ENCODE results near the gene ATG9B. TPM values are rescaled to one million over a fixed set of nuclear protein-coding genes. Genes with fewer than 3 reads are reported as not detected.

ATG9B gene
- total RNA-seq, 3 donors from 2014 or later (not counting 1 experiment from before 2014, with no cell fraction given): 4.4 to 4.6 (median 4.5) TPM

DNA sequence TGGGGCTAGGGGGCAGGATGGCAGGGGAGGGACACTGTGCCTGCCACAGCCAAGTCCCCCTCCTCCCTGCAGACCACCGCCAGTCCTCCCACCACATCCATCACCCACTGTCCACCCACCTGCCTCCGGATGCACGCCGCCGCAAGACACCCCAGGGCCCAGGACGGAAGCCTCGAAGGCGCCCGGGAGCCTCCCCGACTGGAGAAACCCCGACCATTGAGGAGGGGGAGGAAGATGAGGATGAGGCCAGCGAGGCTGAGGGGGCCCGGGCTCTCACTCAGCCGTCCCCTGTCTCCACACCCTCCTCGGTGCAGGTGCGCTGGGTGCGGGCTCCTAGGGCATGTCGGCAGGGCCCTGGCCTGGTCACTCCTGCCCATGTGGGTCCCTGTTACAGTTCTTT, 40.2 kb upstream of the ATG9B start:
- no peak for ATAC-seq
- Mint-ChIP-seq H3K27me3 (ENCODE audit: low read depth in 2 of 2) (no peaks in the 10 kb centered on the region), H3K36me3 (no peaks in the 10 kb centered on the region), H3K4me1 (peaks cover 0 to 23% of the 10 kb centered on the region in 2 donors), H3K27ac (no peak overlapping the region), H3K9me3 (no peaks in the 10 kb centered on the region), H3K4me3 (no peak overlapping the region)
- Histone ChIP-seq H3K4me1 (ENCODE audit: control insufficient read depth, insufficient read depth, low read length) (peaks cover 14% of the 10 kb centered on the region), H3K36me3 (ENCODE audit: control insufficient read depth, insufficient read depth, low read length) (peaks cover 28% of the 10 kb centered on the region), H3K27ac (ENCODE audit: low read length) (no peak overlapping the region), H3K27me3 (ENCODE audit: control insufficient read depth, insufficient read depth, low read length) (no peaks in the 10 kb centered on the region), H3K9me3 (ENCODE audit: control insufficient read depth, insufficient read depth, low read length) (no peaks in the 10 kb centered on the region), H3K4me3 (ENCODE audit: low read length) (no peak overlapping the region)
- no peak for DNase-seq
- no peak for TF ChIP-seq CTCF (IDR thresholded peaks at IDR 0.05)
- intact Hi-C loops (cut with micrococcal nuclease): no loop called here
- 99% methylated on average over 18 of the region's 18 CpGs for WGBS (ENCODE audit: insufficient coverage)

DNA sequence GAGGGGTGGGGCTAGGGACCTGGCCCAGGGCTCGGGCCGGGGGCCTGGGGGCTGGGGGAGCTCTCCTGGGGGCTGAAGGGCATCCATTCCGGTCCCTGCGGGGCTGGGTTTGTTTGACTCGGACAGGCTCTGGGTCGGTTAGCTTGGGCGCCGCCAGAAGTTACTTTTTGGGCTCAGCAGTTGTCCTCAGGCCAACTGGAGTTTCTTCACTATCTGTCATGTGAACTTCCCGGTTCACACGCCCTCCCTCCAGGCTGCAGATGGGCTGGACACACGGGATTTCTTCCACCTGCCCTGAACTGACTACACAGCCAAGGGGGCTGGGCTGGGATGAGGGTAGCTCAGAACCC, 38.9 kb upstream of the ATG9B start:
- Mint-ChIP-seq H3K36me3 (no peaks in the 10 kb centered on the region), H3K9me3 (no peaks in the 10 kb centered on the region), H3K27ac (no peak overlapping the region), H3K4me1 (peaks cover 7 to 30% of the 10 kb centered on the region in 2 donors), H3K4me3 (no peak overlapping the region), H3K27me3 (ENCODE audit: low read depth in 2 of 2) (no peaks in the 10 kb centered on the region)
- no peak for TF ChIP-seq CTCF (IDR thresholded peaks at IDR 0.05)
- no peaks in the 10 kb centered on the region for H3K9me3 ChIP-seq (ENCODE audit: control insufficient read depth, insufficient read depth, low read length)
- H3K27ac ChIP-seq (ENCODE audit: low read length): no peak overlapping the region
- peaks cover 21% of the 10 kb centered on the region for H3K36me3 ChIP-seq (ENCODE audit: control insufficient read depth, insufficient read depth, low read length)
- DNase-seq (no peak), ATAC-seq (no peak)
- WGBS (ENCODE audit: insufficient coverage): 97% methylated on average over 11 of the region's 11 CpGs
- intact Hi-C loops (cut with micrococcal nuclease): no loop called here
- H3K4me3 ChIP-seq (ENCODE audit: low read length): no peak overlapping the region
- peaks cover 25% of the 10 kb centered on the region for H3K4me1 ChIP-seq (ENCODE audit: control insufficient read depth, insufficient read depth, low read length)
- H3K27me3 ChIP-seq (ENCODE audit: control insufficient read depth, insufficient read depth, low read length): no peaks in the 10 kb centered on the region

DNA sequence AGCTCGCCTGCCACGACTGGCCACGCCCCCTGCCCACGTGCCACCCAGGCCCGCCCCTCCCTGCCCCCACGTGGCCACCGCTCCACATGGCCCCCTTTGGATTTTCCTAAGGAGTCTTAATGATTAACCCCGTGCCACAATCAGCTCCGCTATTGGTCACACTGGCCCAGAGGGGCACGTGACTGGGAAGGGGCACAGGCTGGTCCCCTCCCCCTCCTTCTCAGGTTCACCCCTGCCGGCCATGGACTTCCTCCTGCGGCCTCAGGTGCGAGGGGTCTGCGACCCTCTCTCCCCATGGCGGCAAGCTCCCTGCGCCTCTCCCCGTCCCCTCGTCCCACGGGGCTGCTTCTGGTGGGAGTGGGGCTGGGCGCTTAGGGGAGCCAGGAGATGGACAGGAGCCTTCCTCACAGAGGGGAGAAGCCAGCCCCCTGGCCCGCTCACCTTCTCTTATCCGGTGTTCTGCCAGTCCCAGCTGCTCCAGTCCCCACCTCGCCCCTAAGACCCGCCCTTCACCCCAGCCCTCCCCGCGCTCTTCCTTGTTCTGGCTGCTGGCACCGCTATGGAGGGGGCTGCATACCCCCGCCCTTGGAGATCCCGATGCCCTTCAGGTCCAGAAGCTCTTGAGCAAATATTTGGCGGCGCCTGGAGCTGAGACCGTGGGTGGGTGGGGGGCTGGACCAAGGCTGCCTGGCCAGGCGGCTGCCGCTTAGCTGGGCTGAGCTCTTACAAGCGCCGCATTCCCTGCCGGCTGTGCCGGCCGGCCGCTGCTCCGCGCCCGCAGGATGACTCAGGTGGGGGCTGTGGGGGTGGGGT, 38.3 kb upstream of the ATG9B start:
- ATAC-seq (no peak), DNase-seq (no peak)
- Histone ChIP-seq H3K36me3 (ENCODE audit: control insufficient read depth, insufficient read depth, low read length) (peaks cover 16% of the 10 kb centered on the region), H3K27me3 (ENCODE audit: control insufficient read depth, insufficient read depth, low read length) (no peaks in the 10 kb centered on the region), H3K27ac (ENCODE audit: low read length) (no peak overlapping the region), H3K4me3 (ENCODE audit: low read length) (no peak overlapping the region), H3K4me1 (ENCODE audit: control insufficient read depth, insufficient read depth, low read length) (peaks cover 27% of the 10 kb centered on the region), H3K9me3 (ENCODE audit: control insufficient read depth, insufficient read depth, low read length) (no peaks in the 10 kb centered on the region)
- Mint-ChIP-seq H3K4me1 (peaks cover 9 to 34% of the 10 kb centered on the region in 2 donors), H3K27ac (no peak overlapping the region), H3K27me3 (ENCODE audit: low read depth in 2 of 2) (no peaks in the 10 kb centered on the region), H3K36me3 (no peaks in the 10 kb centered on the region), H3K9me3 (no peaks in the 10 kb centered on the region), H3K4me3 (no peak overlapping the region)
- WGBS (ENCODE audit: insufficient coverage): 91% methylated on average over 37 of the region's 43 CpGs
- TF ChIP-seq CTCF (IDR thresholded peaks at IDR 0.05): no peak
- intact Hi-C loops (cut with micrococcal nuclease): no loop called here

DNA sequence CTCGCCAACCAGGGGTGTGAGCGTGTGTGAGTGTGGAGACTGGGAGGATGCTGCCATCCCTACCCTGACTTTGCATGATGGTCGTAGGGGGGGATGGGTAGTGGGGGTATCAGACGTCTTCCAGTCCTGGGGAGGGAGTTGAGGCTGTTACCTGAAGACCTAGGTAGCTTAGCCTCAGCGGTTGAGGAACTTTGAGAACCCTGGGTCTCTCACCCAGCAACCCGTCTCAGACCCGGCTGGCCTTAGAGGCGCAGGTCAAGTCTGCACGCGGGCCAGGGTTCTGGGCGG, 37.8 kb upstream of the ATG9B start:
- WGBS (ENCODE audit: insufficient coverage): 97% methylated on average over 11 of the region's 11 CpGs
- intact Hi-C loops (cut with micrococcal nuclease): no loop called here
- no peaks in the 10 kb centered on the region for H3K27me3 Mint-ChIP-seq (ENCODE audit: low read depth in 2 of 2)
- Histone ChIP-seq H3K4me3 (ENCODE audit: low read length) (no peak overlapping the region), H3K4me1 (ENCODE audit: control insufficient read depth, insufficient read depth, low read length) (peaks cover 32% of the 10 kb centered on the region), H3K36me3 (ENCODE audit: control insufficient read depth, insufficient read depth, low read length) (peaks cover 11% of the 10 kb centered on the region), H3K27me3 (ENCODE audit: control insufficient read depth, insufficient read depth, low read length) (no peaks in the 10 kb centered on the region), H3K27ac (ENCODE audit: low read length) (no peak overlapping the region), H3K9me3 (ENCODE audit: control insufficient read depth, insufficient read depth, low read length) (no peaks in the 10 kb centered on the region)
- DNase-seq: no peak
- no peaks in the 10 kb centered on the region for H3K36me3 Mint-ChIP-seq
- no peak for ATAC-seq
- H3K4me3 Mint-ChIP-seq: peak overlapping the region; percentile 69
- no peaks in the 10 kb centered on the region for H3K9me3 Mint-ChIP-seq
- TF ChIP-seq CTCF (IDR thresholded peaks at IDR 0.05): no peak
- no peak overlapping the region for H3K27ac Mint-ChIP-seq
- peaks cover 14 to 39% of the 10 kb centered on the region in 2 donors for H3K4me1 Mint-ChIP-seq
